ENCODE results near the gene PTPN6.

- TF ChIP-seq POLR2A (IDR thresholded peaks at IDR 0.05) (no peak), CTCF (IDR thresholded peaks at IDR 0.05) (no peak)
Measured at GRCh38 chr12:6923003-6923732, 28.0 kb upstream of the PTPN6 start.

Measured in lower leg skin (tissue), 3 donors.